GOT3 (cell line): ENCODE data around the gene SIGLEC9.

Experiments used
- DNase-seq: peaks from one replicate; lab custom pipeline; 2025; ENCODE audit warnings: mixed read lengths; lab: John Stamatoyannopoulos, UW

SIGLEC9 gene

GRCh38 chr19:51124729-51125128 lies at the start of gene SIGLEC9:
Gene SIGLEC9, plus strand, starts transcription at chr19:51124906. Its CDS starts 69 bp downstream, at chr19:51124975.
- no peak for DNase-seq

- no peak for DNase-seq
Measured at GRCh38 chr19:51075998-51076397, 48.7 kb upstream of the SIGLEC9 start.

GRCh38 chr19:51076631-51077213 lies 48.0 kb upstream of the SIGLEC9 start:
- DNase-seq: no peak

GRCh38 chr19:51078104-51078503 lies 46.6 kb upstream of the SIGLEC9 start:
- DNase-seq: no peak

- no peak for DNase-seq
Measured at GRCh38 chr19:51078731-51079130, 46.0 kb upstream of the SIGLEC9 start.

GRCh38 chr19:51079481-51080110 lies 45.1 kb upstream of the SIGLEC9 start:
- no peak for DNase-seq

- DNase-seq: no peak
Measured at GRCh38 chr19:51081476-51081875, 43.2 kb upstream of the SIGLEC9 start.

GRCh38 chr19:51082611-51083010 lies 42.1 kb upstream of the SIGLEC9 start, which contains the start of gene KLK14:
Gene KLK14, minus strand, starts transcription at chr19:51082887. Its CDS starts 273 bp downstream, at chr19:51082614.
- no peak for DNase-seq

GRCh38 chr19:51083181-51083580 lies 41.5 kb upstream of the SIGLEC9 start:
- DNase-seq: no peak

- no peak for DNase-seq
Measured at GRCh38 chr19:51083783-51084182, 40.9 kb upstream of the SIGLEC9 start.

- no peak for DNase-seq
Measured at GRCh38 chr19:51084505-51084904, 40.2 kb upstream of the SIGLEC9 start.

GRCh38 chr19:51086153-51086850 lies 38.4 kb upstream of the SIGLEC9 start:
- DNase-seq: no peak

GRCh38 chr19:51089786-51090185 lies 34.9 kb upstream of the SIGLEC9 start:
- no peak for DNase-seq

- no peak for DNase-seq
Measured at GRCh38 chr19:51090471-51090870, 34.2 kb upstream of the SIGLEC9 start.

GRCh38 chr19:51091126-51091525 lies 33.6 kb upstream of the SIGLEC9 start:
- DNase-seq: no peak

- DNase-seq: no peak
Measured at GRCh38 chr19:51091895-51092873, 32.5 kb upstream of the SIGLEC9 start.

GRCh38 chr19:51093101-51093500 lies 31.6 kb upstream of the SIGLEC9 start:
- DNase-seq: no peak

- no peak for DNase-seq
Measured at GRCh38 chr19:51093510-51094345, 31.0 kb upstream of the SIGLEC9 start.

GRCh38 chr19:51094696-51095279 lies 29.9 kb upstream of the SIGLEC9 start:
- DNase-seq: no peak

- no peak for DNase-seq
Measured at GRCh38 chr19:51096473-51097165, 28.1 kb upstream of the SIGLEC9 start.
